GM18511 (cell line): Measurements from ENCODE around the gene TMEM81.

Experiments used
- ATAC-seq: cut with Tn5 transposase; IDR thresholded peaks from one replicate; pipeline ENCODE4 v1.9.1; 2021; ENCODE audit warnings: mild to moderate bottlenecking, moderate library complexity; ENCODE audit not compliant: unreplicated experiment

Gene TMEM81

DNA sequence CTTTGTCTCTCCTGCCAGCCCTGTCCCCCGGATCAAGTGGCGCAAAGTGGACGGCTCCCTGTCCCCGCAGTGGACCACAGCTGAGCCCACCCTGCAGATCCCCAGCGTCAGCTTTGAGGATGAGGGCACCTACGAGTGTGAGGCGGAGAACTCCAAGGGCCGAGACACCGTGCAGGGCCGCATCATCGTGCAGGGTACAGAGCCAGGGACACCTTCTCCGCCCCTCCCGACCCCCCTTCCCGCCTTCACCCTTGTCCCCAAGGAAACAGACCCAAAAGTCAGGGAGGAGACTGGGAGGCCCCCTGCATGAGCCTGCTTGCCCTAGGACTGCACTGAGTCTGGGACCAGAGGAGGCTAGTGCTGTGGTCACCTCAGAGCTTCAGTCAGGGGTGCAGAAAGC is 23.0 kb downstream of the TMEM81 start:
- no peak for ATAC-seq

DNA sequence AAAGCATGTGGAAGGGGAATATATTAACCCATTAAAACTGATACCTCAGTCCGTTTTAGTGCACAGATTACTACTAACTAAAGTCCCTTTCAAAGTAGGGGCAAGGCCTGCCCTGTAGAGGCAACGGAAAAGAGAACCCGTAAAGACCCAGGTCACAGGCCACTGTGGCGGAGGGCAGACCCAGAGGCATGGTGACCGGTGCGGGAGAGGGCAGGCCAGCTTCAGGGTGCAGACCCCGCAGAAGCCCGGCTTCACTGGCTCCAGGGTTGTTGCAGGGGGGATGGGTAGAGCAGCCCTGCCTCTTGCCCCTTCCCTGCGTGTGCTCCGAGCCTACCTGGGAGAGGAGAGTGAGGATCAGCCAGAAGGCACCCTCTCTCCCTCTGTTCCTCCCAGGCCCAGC is 23.5 kb downstream of the TMEM81 start:
- ATAC-seq: no peak

DNA sequence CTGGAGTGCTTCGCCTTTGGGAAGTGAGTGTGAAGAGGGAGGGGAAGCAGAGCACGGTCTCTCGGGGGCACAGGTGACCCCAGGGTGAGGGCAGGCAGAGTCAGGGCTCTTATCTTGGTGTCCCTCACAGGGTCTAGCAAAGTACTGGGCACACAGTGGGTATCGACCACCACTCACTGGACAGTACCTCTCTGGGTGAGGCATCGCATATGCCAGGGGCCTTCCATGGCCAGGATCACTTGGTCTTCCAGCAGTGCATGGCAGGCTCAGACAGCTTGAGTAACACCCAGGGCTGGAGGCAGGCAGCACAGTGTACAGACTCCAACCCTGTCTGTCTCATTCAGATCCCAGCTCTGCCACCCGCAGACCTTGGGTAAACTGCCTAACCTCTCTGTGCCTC is 24.6 kb downstream of the TMEM81 start:
- no peak for ATAC-seq

DNA sequence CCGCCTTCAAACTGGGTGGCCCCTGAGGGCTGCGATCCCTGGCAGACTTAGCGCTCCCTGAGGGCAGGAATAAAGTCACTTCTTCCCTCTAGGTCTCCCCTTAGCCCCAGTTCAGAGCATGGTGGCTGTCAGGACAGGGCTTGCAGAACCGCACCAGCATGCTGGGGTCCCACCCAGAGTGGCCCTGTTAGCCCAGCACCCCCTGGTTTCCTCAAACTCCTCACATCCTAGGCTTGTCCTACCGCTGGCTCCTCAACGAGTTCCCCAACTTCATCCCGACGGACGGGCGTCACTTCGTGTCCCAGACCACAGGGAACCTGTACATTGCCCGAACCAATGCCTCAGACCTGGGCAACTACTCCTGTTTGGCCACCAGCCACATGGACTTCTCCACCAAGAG is 25.4 kb downstream of the TMEM81 start:
- no peak for ATAC-seq

DNA sequence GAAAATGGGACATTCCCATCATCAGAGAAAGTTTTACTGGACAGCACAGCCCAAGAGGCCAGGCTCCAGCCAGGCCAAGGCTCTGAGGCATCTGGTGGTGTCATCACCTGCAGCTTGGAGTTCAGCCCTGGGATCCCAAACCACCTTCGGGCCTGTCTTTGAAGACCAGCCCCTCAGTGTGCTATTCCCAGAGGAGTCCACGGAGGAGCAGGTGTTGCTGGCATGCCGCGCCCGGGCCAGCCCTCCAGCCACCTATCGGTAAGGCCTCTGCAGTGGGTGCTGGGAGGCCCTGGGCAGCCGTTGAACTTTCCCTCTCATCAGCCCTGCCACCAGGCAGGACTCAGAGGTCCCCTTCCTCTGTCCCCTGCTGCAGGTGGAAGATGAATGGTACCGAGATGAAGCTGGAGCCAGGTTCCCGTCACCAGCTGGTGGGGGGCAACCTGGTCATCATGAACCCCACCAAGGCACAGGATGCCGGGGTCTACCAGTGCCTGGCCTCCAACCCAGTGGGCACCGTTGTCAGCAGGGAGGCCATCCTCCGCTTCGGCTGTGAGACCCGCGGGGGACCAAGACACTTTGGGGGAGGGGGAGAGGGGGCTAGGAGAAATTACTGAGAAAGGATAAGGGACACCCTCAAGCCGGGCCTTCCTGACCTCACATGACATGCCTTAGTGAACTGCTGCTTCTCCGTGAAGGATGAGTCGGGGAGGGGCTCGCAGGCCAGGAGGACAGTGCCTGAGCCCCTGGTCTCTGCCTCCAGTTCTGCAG is 26.3 kb downstream of the TMEM81 start:
- ATAC-seq: no peak

DNA sequence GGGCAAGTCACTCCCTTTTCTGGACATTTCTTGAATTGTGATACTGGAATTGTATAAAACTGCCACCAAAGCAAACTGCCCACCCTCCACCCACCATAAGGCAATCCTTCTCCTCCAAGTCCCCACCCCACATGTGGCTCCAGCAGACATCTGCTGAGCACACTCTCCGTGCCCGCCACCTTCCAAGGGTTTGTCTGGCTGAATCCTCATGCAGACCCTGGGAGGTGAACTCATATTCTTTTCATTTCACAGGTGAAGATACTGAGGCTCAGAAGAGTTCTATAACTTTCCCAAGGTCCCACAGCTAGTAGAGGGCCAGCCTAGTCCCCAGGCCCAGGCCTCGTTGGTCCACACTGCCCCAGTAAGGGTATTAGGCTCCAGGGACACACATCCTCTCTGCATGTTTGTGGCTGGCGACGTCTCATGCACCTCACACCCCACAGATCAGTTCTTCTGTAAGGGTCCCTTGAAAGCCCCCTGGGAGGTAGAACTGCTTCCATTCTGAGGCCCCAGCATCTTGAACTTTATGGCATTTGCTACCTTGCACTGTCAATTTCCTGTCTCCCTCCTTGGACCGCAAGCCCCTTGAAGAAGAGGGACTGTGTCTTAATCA is 27.2 kb downstream of the TMEM81 start:
- ATAC-seq: no peak

DNA sequence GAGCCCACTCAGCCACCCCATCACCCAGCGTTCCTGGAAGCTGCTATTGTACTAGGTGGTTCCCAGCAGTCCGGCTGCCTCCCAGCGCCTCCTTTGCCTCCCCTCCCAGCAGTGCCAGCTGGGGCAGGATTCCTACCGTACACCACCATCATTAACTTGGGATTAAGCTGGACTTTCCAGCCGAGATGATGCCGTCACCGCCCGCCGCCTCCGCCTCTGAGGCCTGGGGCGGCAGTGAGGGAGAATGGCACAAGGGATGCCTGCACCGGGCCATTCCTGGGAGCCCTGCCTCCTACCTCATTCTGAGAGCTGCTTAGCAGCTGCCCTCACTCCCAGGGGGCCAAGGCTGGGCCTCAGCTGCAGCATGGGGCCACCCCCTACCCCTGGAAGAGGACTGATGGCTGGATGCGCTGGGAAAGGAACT is 28.1 kb downstream of the TMEM81 start:
- no peak for ATAC-seq

DNA sequence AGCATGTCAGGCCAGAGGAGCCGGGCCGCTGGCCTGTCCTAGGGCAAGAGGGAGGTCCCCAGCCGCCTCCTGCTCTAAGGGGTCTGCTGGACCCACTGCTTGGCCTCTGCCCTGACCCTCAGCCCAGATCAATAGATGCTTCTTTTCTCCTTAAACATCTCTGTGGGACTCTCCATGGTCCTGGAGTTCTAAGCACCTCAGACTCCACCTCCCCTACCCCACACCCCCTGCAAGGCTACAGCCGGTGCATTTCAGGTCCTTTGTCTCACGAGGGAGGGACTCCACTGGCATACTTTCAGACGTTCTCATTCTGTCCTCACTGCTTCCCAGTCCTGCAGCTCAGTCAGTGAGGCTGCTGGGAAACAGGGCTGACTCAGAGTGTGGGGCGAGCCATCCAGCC is 30.2 kb downstream of the TMEM81 start:
- no peak for ATAC-seq

DNA sequence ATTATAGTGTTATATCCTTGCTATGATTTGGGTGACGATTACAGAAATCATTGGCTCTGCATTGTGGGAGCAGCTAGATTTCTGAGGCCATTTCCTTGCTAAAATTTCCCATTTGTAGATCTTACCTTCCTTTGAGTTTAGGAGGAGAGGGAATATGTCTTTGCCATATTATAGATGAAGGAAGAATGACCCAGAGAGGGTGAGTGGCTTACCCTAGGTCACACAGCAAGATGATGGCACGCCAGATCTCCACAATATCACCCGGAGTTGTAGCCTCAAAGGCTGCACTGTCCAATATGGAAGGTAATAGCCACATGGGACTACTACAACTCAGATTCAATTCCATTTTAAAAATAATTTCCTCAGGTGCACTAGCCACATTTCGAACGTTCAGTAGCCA is 31.0 kb downstream of the TMEM81 start:
- ATAC-seq: no peak

DNA sequence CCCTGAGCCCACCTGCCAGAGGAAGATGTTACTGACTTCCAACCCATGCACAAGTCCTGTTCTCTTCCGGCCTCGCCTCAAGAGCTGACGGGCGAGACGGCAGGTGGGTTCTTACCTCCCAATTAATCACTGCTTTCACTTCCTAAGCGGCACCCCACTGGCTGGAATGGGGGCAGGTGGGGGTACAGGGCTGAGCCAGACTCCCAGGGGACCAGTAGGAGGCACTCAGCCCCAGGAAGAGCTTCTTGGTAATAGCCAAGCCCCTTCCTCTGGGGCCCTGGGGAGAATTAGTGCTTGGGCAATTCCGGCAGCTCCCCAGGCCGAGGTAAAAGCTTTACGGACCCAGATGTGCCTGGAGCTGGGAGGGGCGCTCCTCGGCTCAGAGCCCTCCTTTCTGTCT is 31.6 kb downstream of the TMEM81 start:
- no peak for ATAC-seq

DNA sequence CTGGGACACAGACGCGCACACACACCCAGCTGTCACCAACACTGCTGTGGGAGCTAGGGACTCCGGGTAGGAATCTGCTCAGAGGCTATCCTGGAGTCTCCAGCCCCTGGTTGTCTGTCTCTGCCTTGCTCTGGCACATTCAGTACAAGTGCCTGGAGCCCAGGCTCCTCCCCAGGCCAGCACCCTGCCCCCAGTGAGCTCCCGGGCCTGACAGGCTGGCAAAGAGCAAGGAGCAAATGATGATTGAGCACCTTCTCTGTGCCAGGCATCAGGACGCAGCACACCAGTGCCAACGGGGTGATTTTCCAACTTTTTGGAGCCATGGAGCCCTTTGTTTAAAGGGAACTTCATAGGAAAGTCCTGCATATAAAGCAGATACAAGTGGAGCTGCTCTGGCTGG is 34.8 kb downstream of the TMEM81 start:
- no peak for ATAC-seq

DNA sequence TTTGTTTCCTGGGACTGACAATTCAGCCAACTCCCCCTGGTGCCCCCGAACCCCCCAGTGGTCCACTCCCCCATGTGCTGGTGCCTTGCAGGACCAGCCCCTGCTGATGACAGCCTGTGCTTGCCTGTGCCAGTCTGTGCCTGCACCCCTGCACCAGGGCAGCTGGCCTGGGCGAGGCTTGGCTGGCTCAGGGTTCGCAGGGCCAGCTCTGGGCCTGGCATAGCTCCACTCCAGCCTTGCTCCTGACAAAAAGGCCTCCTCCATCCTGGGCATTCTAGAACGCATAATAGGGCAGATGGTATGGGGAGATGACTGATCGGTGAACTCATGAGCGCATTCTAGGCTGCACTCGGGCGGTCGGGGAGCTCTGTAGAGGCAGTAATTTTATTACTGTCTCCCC is 35.9 kb downstream of the TMEM81 start:
- no peak for ATAC-seq

DNA sequence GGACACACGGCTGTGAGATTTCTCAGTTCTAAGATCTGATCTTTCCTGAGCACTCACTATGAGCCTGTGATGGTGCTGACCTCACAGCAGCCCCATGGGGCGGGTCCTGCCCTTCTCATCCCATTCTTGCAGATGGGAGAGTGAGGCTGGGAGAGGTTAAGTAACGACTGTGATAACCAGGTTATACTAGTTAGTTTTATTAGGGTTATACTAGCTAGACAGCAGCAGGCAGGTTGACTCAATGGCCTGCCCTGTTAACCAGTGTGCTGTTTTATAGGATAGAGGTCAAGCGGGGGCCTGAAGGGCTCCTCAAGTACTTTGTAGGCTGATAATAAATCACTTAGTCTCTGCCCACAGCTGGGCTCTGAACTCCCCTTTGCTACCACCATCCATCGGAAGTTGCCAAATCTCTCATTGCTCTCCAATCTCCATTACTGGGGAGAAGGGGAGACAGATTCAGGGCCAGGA is 36.5 kb downstream of the TMEM81 start:
- ATAC-seq: no peak

DNA sequence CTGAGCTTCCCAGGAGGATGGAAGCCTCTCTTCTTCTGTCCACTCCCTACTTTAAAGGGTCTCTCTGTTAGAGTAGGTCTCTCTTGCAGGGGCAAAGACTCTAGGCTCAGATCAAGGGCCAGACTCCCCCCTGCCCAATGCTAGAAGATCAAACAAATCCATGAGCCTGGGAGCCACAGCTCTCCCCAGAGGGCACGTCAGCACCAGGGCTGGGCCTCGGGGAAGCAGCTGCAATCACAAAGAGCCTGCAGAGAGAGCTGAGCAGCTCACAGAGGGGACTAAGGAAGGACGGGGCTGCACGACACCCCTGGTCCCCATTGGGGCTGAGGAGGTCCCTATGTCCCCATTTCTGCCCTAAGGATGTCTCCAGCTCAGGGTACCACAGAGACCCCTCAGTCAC is 37.4 kb downstream of the TMEM81 start:
- ATAC-seq: no peak

DNA sequence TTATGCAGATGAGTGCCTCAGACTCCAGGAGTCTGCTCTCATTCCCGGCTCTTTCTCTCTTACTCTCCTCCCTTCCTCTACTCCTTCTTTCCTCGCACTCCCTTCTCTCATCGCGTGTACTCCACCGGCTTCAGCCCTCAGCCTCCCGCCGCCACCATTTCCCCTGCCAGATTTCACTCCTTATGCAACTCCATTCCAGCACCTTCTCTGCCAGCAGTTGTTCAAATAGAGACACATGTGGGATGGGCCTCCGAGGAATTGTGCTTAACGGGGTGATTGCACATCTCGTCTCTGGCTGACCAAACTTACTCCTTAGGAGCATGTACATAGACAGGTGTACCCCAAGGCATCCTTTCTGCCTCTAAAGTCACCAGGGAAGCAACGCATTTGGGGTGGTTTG is 39.1 kb downstream of the TMEM81 start:
- no peak for ATAC-seq

DNA sequence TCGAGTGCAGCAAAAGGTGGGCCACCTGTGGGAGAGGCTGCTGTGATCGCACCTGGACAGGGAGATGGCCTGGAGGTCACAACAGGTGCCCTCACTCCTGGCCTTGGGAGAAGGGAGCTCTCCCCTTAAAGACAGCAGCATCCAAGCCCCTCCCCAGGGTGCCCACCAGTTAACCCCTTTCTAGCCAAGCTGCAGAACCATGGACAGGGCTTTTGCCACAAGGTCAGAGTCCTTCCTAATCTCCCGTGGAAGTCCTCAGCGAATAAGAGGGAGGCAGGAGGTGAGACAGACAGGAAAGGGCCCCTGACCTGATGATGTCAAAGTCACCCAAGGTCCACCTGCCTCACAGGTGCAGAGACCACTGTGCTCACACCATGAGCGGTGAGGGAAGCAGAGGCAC is 39.5 kb downstream of the TMEM81 start:
- no peak for ATAC-seq

DNA sequence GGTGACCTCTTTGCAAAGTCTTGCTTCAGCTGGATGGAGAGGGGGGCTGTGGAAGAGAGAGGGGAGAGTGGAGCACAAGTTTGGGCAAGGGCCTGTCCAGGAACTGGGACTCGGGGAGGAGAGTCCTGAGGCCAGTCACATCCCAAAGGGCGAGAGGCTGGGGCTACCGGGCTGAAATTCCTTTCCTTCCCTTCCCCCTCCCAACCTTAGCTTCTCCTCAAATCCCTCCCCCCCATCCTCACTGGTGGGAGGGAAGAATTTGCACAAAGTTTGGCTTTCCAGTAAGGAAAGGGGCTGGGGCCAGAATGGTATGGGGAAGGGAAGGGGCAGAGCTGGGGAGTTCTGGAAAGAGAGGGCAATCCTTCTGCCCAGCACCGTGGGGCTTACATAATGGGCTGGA is 40.4 kb downstream of the TMEM81 start:
- ATAC-seq: no peak

DNA sequence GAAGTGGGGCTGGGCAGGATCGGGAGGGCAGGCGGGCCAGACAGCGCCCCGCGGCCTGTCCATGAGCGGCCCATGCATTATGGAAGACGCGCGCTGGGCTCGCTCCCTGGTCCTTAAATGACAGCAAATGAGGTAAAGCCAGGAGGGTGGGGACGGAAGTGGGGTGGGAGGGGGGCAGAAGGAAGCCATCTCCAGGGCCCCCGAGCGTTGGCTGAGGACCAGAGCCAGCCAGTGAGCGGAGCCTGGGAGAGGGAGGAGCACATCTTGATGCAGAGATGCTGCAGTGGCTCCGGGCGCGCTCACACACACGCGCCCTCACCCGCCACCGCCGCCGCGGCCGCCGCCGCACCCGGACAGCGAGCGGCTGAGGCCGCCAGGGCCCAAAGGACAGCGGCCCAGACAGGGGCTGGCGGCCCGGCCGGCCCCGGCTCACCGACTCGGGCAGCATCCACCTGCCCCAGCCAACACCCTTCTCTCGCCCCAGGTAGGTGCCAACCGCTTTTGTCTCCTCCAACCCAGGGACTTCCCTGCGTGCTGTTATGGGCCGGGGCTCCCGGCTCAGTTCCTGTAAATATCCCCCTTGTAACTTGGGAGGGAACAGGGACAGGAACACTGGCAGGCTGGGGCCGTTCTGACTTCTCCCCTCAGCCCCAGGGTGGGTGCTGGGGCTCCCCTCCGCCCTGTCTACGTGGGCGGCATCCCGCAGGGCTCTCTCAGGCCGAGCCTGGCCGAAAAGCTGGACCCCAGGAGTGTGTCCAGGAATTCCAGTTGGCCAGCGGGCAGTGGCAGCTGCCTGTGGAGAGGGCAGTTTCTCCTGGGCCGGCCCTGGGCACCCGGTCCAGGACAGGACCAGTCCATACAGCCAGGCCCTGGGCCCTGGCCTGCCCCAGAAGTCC is 41.1 kb downstream of the TMEM81 start, which contains the start of gene CNTN2:
TSS of gene CNTN2 (plus strand) at position 302 of the 896 bp plus-strand sequence. CDS start 9,974 bp downstream, outside the sequence.
- no peak for ATAC-seq

DNA sequence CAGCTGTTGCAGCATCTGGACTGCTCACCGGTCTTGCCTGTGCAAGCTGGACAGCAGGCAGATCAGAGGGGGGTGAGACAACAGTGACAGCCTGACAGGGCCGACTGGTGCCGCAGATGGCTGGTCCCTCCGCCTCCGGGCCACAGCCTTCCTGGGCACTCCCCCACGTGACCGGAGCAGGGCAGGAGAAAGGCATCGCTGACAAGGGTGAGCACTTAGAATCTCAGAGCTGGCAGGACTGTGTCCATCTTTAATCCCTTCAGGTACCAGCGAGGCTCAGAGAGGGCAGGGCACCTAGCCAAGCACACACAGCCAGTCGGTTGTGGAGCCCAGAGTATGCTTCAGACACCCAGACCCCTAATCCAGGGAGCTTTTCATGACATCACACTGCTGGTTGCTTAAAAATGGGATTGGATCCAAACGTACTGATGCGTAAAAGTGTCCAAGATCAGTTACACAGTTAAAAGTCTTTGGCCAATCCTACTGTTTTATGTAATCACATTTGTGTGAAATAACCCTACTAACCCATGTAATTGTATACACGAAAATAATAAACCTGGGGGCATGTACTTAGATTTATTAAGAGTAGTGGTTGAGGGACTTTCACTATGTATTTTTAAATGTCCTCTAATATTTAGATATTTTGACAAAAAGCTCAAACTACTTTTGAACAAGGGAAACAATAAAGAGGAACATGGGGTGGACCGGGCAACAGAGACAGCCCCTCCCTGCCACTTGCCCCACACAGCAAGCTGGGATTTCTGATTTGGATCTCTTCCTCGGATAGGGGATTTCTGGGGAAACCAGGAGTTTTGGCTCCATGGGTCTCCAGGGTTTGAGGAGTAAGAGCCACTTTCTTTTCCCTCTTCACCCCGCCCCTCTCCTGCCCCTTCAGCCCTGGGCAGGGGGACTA is 42.0 kb downstream of the TMEM81 start:
- ATAC-seq: no peak

DNA sequence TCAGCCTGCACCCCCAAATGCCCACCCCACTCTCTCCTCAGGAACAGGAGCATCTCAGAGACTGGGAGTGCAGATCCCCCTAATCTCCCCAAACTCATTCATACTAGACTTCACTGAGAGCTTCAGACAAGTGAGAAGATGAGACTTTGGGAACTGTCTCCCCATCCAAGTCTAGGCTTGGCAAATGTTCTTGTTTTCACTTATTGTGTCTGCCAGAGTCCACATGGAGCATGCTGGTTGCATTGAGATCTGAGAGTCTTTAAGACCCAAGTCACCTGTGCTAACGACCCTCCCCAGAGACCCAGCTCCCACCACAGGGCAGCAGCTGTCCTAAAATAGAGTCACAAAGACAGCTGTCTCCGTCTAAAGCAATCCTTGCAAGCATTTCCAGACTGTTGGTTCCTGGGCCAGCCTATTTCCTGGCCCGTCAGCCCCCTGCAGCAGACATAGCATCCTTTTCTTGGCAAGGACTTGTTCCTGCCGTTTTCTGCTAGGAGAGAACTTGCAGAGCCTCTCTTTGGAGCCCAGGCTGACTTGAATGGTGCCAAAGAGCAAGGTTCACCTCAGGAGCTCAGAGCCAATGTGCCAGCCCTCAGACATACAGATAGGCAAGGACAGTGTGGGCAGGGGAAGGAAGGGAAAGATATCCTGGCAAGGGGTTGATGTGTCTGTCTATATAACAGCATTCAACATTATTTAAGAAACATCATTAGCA is 43.1 kb downstream of the TMEM81 start:
- ATAC-seq: no peak
